OCI-LY3 (cell line): ENCODE results near the gene HLA-DQA1.
"Not testable (repeated sequence)": the region's sequence is repeated elsewhere in the genome, so short reads cannot be mapped to it uniquely, and the experiment has no call there.

Experiments used
- H2AFZ ChIP-seq: fragments of 200-600, 300-600 bp; shearing (Covaris generic); 2 replicates; pipeline ENCODE4 v1.6.0; 2014; ENCODE audit warnings: antibody characterized with exemption, low read depth, low read length
- H3K27ac ChIP-seq: fragments of 200-600, 300-600 bp; sonication (generic); 2 replicates; pipeline ENCODE4 v1.5.1; 2014; ENCODE audit warnings: mild to moderate bottlenecking, low read length, moderate library complexity, mixed read lengths
- H3K27me3 ChIP-seq: fragments of 200-600, 300-600 bp; sonication (generic); 2 replicates; pipeline ENCODE4 v1.6.1; 2014; ENCODE audit warnings: low read depth, low read length, mixed read lengths
- H3K36me3 ChIP-seq: fragments of 200-600, 300-600 bp; sonication (generic); replicated peaks from 2 replicates; pipeline ENCODE3; 2014; ENCODE audit warnings: low read depth, low read length, mixed read lengths
- H3K4me1 ChIP-seq: fragments of 300-600, 200-600 bp; sonication (generic); 2 replicates; pipeline ENCODE4 v1.6.1; 2014; ENCODE audit warnings: low read length, mixed read lengths
- H3K4me2 ChIP-seq: fragments of 200-600, 300-600 bp; sonication (generic); 2 replicates; pipeline ENCODE4 v1.6.1; 2014; ENCODE audit warnings: low read length, mixed read lengths
- H3K4me3 ChIP-seq: fragments of 300-600, 200-600 bp; sonication (generic); 2 replicates; pipeline ENCODE4 v1.5.1; 2014; ENCODE audit warnings: antibody characterized with exemption, mild to moderate bottlenecking, low read length, moderate library complexity
- H3K79me2 ChIP-seq: fragments of 300-600, 200-600 bp; shearing (Covaris generic); 2 replicates; pipeline ENCODE4 v1.6.1; 2014; ENCODE audit warnings: mild to moderate bottlenecking, low read length, mixed read lengths
- H3K9ac ChIP-seq: fragments of 300-600, 200-600 bp; shearing (Covaris generic); 2 replicates; pipeline ENCODE4 v1.6.0; 2014; ENCODE audit warnings: mild to moderate bottlenecking, low read length, moderate library complexity
- H3K9me3 ChIP-seq: fragments of 200-600, 300-600 bp; shearing (Covaris generic); 2 replicates; pipeline ENCODE4 v1.6.1; 2014; ENCODE audit warnings: low read length, mixed read lengths; ENCODE audit not compliant: insufficient read depth
- H4K20me1 ChIP-seq: fragments of 200-600, 300-600 bp; sonication (generic); 2 replicates; pipeline ENCODE4 v1.6.1; 2016; ENCODE audit warnings: low read length, mixed read lengths; ENCODE audit not compliant: insufficient read depth
- CTCF ChIP-seq: fragments of 200-600, 300-600 bp; sonication (generic); IDR thresholded peaks from 2 replicates; pipeline ENCODE4 v1.5.1; 2014; ENCODE audit warnings: antibody characterized with exemption, low read length, low read depth
- EZH2phosphoT487 ChIP-seq: fragments of 200-600 bp; shearing (Covaris generic); IDR thresholded peaks from 2 replicates; pipeline ENCODE4 v1.6.1; 2018; ENCODE audit warnings: antibody characterized with exemption, mixed run types, low read depth

HLA-DQA1 gene

GRCh38 chr6:32669240-32669639, 32.0 kb downstream of the HLA-DQA1 start:
- H3K9ac ChIP-seq, result no peak overlapping the region
- H3K36me3 ChIP-seq, result no peaks in the 10 kb centered on the region
- H3K27ac ChIP-seq, result no peak overlapping the region
- no peak overlapping the region for H3K4me2 ChIP-seq
- H3K4me3 ChIP-seq, result no peak overlapping the region
- TF ChIP-seq EZH2phosphoT487, result no peak
- TF ChIP-seq CTCF, result no peak
- no peaks in the 10 kb centered on the region for H3K27me3 ChIP-seq
- H2AFZ ChIP-seq, result no peak overlapping the region
- peaks cover 13% of the 10 kb centered on the region for H3K79me2 ChIP-seq
- no peaks in the 10 kb centered on the region for H3K9me3 ChIP-seq
- H4K20me1 ChIP-seq, result no peaks in the 10 kb centered on the region
- peaks cover 18% of the 10 kb centered on the region for H3K4me1 ChIP-seq

- Histone ChIP-seq H3K27ac (no peak overlapping the region), H2AFZ (no peak overlapping the region), H3K79me2 (peaks cover 13% of the 10 kb centered on the region), H3K9me3 (no peaks in the 10 kb centered on the region), H3K4me3 (no peak overlapping the region), H3K9ac (no peak overlapping the region), H3K4me1 (peaks cover 18% of the 10 kb centered on the region), H4K20me1 (no peaks in the 10 kb centered on the region), H3K4me2 (no peak overlapping the region), H3K27me3 (no peaks in the 10 kb centered on the region), H3K36me3 (no peaks in the 10 kb centered on the region)
- TF ChIP-seq EZH2phosphoT487 (no peak), CTCF (no peak)
These were observed 32.7 kb downstream of the HLA-DQA1 start for GRCh38 chr6:32669893-32670292.

GRCh38 chr6:32671908-32672307, 34.7 kb downstream of the HLA-DQA1 start:
- H3K4me1 ChIP-seq, result peaks cover 18% of the 10 kb centered on the region
- H3K36me3 ChIP-seq, H4K20me1 ChIP-seq, H3K27me3 ChIP-seq, H3K9ac ChIP-seq, H2AFZ ChIP-seq, H3K79me2 ChIP-seq, H3K27ac ChIP-seq, H3K4me2 ChIP-seq, H3K9me3 ChIP-seq, H3K4me3 ChIP-seq: not testable (repeated sequence)

GRCh38 chr6:32674123-32674522, 36.9 kb downstream of the HLA-DQA1 start:
- H3K9ac ChIP-seq, H3K4me1 ChIP-seq, H3K4me3 ChIP-seq, H3K79me2 ChIP-seq, H3K27me3 ChIP-seq, H2AFZ ChIP-seq, H3K9me3 ChIP-seq, H4K20me1 ChIP-seq, H3K36me3 ChIP-seq, H3K4me2 ChIP-seq, H3K27ac ChIP-seq: not testable (repeated sequence)

- Histone ChIP-seq H3K9ac (no peak overlapping the region), H2AFZ (no peak overlapping the region), H3K4me1 (peaks cover 12% of the 10 kb centered on the region), H3K4me3 (no peak overlapping the region; the same call in 1 of the 2 replicates), H3K9me3 (no peaks in the 10 kb centered on the region; the same call in 1 of the 2 replicates), H3K79me2 (no peaks in the 10 kb centered on the region), H3K36me3 (no peaks in the 10 kb centered on the region), H4K20me1 (no peaks in the 10 kb centered on the region), H3K27me3 (no peaks in the 10 kb centered on the region), H3K27ac (no peak overlapping the region), H3K4me2 (peak overlapping the region; percentile 40)
- TF ChIP-seq CTCF (no peak), EZH2phosphoT487 (no peak)
These were observed 42.3 kb downstream of the HLA-DQA1 start for GRCh38 chr6:32679492-32679891.
